Erythroblast (primary cell): Measurements from ENCODE around the gene C16orf90.

Experiments
- GATA1 ChIP-seq: IDR thresholded peaks from 2 replicates; pipeline ENCODE4 v1.6.1; 2011; ENCODE audit warnings: low read depth, mild to moderate bottlenecking, control low read depth, low read length, moderate library complexity
- POLR2A ChIP-seq: IDR thresholded peaks from 2 replicates; pipeline ENCODE4 v1.6.1; 2011; ENCODE audit warnings: mild to moderate bottlenecking, low read length

GRCh38 chr16:3528406-3528805 is 33.1 kb upstream of the C16orf90 start:
- TF ChIP-seq POLR2A (no peak), GATA1 (no peak)
